HCT116 (cell line): Measurements from ENCODE around the gene NMNAT3. TPM values are rescaled to one million over a fixed set of nuclear protein-coding genes. Genes with fewer than 3 reads are reported as not detected.

Source experiments
- ATAC-seq: fragments of 200-7000 bp; cut with Tn5 transposase; 2 replicates; pipeline ENCODE4 v1.9.1; 2020; ENCODE audit warnings: mild to moderate bottlenecking, moderate library complexity
- BruUV-seq: library from RNA; stranded (reverse); fragments of 400-500 nt; replicated peaks from 2 replicates; lab custom pipeline; 2021; lab: Mats Ljungman, UMichigan
- CTCF ChIA-PET: fragments of 300-600 bp; sonication (Branson Sonifier 250); formaldehyde crosslinking; loops from one replicate; lab custom pipeline; 2021; ENCODE audit warnings: antibody characterized with exemption; lab: Charles Lee
- POLR2A ChIA-PET: fragments of 300-600, 350-600 bp; sonication (Branson Sonifier 250); formaldehyde crosslinking; loops from one replicate; lab custom pipeline; 2021; ENCODE audit warnings: antibody characterized with exemption; lab: Charles Lee
- RAD21 ChIA-PET, 2 experiments: fragments of 300-600 bp; sonication (Branson Sonifier 250); formaldehyde crosslinking; loops; one replicate each; lab custom pipeline; 2023; ENCODE audit warnings: low total read pairs in 2 of 2; ENCODE audit not compliant: uncharacterized antibody in 2 of 2, unreplicated experiment in 2 of 2, low non-redundant PET in 1 of 2; lab: Charles Lee
- DNase-seq: peaks from one replicate; pipeline ENCODE4 v3.0.0-alpha.2; 2010; ENCODE audit warnings: low read depth, low spot score
- H2AFZ ChIP-seq: fragments of 200-600 bp; shearing (Covaris generic), sonication (generic); 2 replicates; pipeline ENCODE4 v1.6.1; 2017; ENCODE audit warnings: low read depth, mixed run types, mixed read lengths, antibody characterized with exemption, low read length; ENCODE audit not compliant: poor library complexity, severe bottlenecking
- H3K27ac ChIP-seq: 2 replicates; pipeline ENCODE4 v1.5.1; 2012; ENCODE audit warnings: low read depth, low read length
- H3K27me3 ChIP-seq: fragments of 200-600 bp; sonication (generic); 2 replicates; pipeline ENCODE4 v1.6.1; 2016; ENCODE audit warnings: mixed run types, low read length, mixed read lengths; ENCODE audit not compliant: insufficient read depth
- H3K36me3 ChIP-seq, 2 experiments: fragments of 200-500 bp in 1 of 2; fragments of 200-600 bp in 1 of 2; sonication (Bioruptor generic) in 1 of 2; sonication (generic) in 1 of 2; 2 replicates each; pipeline versions ENCODE4 v1.5.1 to v1.6.1; 2014 to 2016; ENCODE audit warnings: low read length in 2 of 2, inconsistent platforms in 1 of 2, mixed read lengths in 1 of 2, mixed run types in 1 of 2; ENCODE audit not compliant: insufficient read depth in 2 of 2, control insufficient read depth in 1 of 2
- H3K4me1 ChIP-seq, 2 experiments: fragments of 200-600 bp in 1 of 2; sonication (generic) in 1 of 2; 2 replicates each; pipeline versions ENCODE4 v1.5.1 to v1.6.1; 2012 to 2017; ENCODE audit warnings: low read length in 2 of 2, inconsistent platforms in 1 of 2, mild to moderate bottlenecking in 1 of 2, mixed read lengths in 1 of 2, mixed run types in 1 of 2, moderate library complexity in 1 of 2; ENCODE audit not compliant: insufficient read depth in 2 of 2, control insufficient read depth in 1 of 2
- H3K4me2 ChIP-seq: fragments of 200-600 bp; sonication (generic); 2 replicates; pipeline ENCODE4 v1.6.1; 2017; ENCODE audit warnings: mixed run types, low read length, mixed read lengths
- H3K4me3 ChIP-seq, 2 experiments: fragments of 200-600 bp in 1 of 2; sonication (generic) in 1 of 2; replicated peaks in 1 of 2; 2 replicates each; pipeline ENCODE4 v1.5.1; 2011 to 2016; ENCODE audit warnings: low read length in 2 of 2, control low read depth in 1 of 2, low read depth in 1 of 2, mild to moderate bottlenecking in 1 of 2, mixed read lengths in 1 of 2, mixed run types in 1 of 2
- H3K79me2 ChIP-seq: fragments of 200-600 bp; sonication (generic); 2 replicates; pipeline ENCODE4 v1.6.1; 2017; ENCODE audit warnings: mild to moderate bottlenecking, mixed run types, low read length, moderate library complexity, mixed read lengths; ENCODE audit not compliant: insufficient read depth
- H3K9ac ChIP-seq: fragments of 200-600 bp; sonication (generic); 2 replicates; pipeline ENCODE4 v1.6.1; 2016; ENCODE audit warnings: low read length, mixed read lengths
- H3K9me2 ChIP-seq: fragments of 200-600 bp; sonication (generic), shearing (Covaris generic); 2 replicates; pipeline ENCODE4 v1.6.1; 2017; ENCODE audit warnings: mixed run types, mild to moderate bottlenecking, moderate library complexity; ENCODE audit not compliant: insufficient read depth
- H3K9me3 ChIP-seq, 2 experiments: fragments of 200-500 bp in 1 of 2; fragments of 200-600 bp in 1 of 2; sonication (Bioruptor generic) in 1 of 2; sonication (generic) in 1 of 2; 2 replicates each; pipeline ENCODE4 v1.6.1; 2014 to 2017; ENCODE audit warnings: low read length in 2 of 2, mixed read lengths in 2 of 2, inconsistent platforms in 1 of 2, low read depth in 1 of 2, mild to moderate bottlenecking in 1 of 2, mixed run types in 1 of 2, moderate library complexity in 1 of 2; ENCODE audit not compliant: control insufficient read depth in 1 of 2, insufficient read depth in 1 of 2
- H4K20me1 ChIP-seq: fragments of 200-600 bp; sonication (generic), shearing (Covaris generic); 2 replicates; pipeline ENCODE4 v1.6.1; 2017; ENCODE audit warnings: mixed run types, mild to moderate bottlenecking, moderate library complexity; ENCODE audit not compliant: insufficient read depth
- CEBPB ChIP-seq: IDR thresholded peaks from 2 replicates; pipeline ENCODE4 v1.6.1; 2012; ENCODE audit warnings: low read depth
- EZH2phosphoT487 ChIP-seq: fragments of 200-600 bp; IDR thresholded peaks from 2 replicates; pipeline ENCODE4 v1.6.1; 2018; ENCODE audit warnings: antibody characterized with exemption, borderline replicate concordance
- FOSL1 ChIP-seq: IDR thresholded peaks from 2 replicates; pipeline ENCODE4 v1.6.1; 2012; ENCODE audit warnings: low read depth
- POLR2AphosphoS5 ChIP-seq: IDR thresholded peaks from 2 replicates; pipeline ENCODE4 v1.6.1; 2011; ENCODE audit warnings: mild to moderate bottlenecking, low read depth, low read length, moderate library complexity
- SIN3A ChIP-seq: IDR thresholded peaks from 2 replicates; pipeline ENCODE4 v1.6.1; 2012; ENCODE audit warnings: low read depth
- SP1 ChIP-seq: IDR thresholded peaks from 2 replicates; pipeline ENCODE4 v1.6.1; 2012; ENCODE audit warnings: low read depth
- YY1 ChIP-seq: IDR thresholded peaks from 2 replicates; pipeline ENCODE4 v1.6.1; 2011; ENCODE audit warnings: low read length, low read depth, moderate library complexity, mild to moderate bottlenecking; ENCODE audit not compliant: insufficient replicate concordance; ENCODE audit errors: extremely low read depth
- intact Hi-C: fragments of 100-400 bp; cut with micrococcal nuclease; formaldehyde crosslinking; loops from 2 replicates; pipeline ENCODE4 v1.10.0; 2022
- total RNA-seq: library from RNA; stranded (reverse); gene quantifications from one replicate; pipeline ENCODE4 v1.2.1, GENCODE V29; 2021; ENCODE audit not compliant: unreplicated experiment
- TF ChIP-seq, protein P1 (sequence below): IDR thresholded peaks from 2 replicates; pipeline ENCODE4 v1.6.1; 2012
- TF ChIP-seq, protein P2 (sequence below): IDR thresholded peaks from 2 replicates; pipeline ENCODE4 v1.6.1; 2011; ENCODE audit warnings: mild to moderate bottlenecking, low read length, moderate library complexity; ENCODE audit not compliant: insufficient replicate concordance; ENCODE audit errors: extremely low read depth
- TF ChIP-seq, protein P3 (sequence below), 3 experiments: fragments of 200-600 bp in 1 of 3; sonication (generic) in 1 of 3; IDR thresholded peaks in 2 of 3; conservative IDR thresholded peaks in 1 of 3; 2 replicates each; pipeline ENCODE4 v1.5.1; 2012 to 2017; ENCODE audit warnings: low read depth in 2 of 3, low read length in 2 of 3, antibody characterized with exemption in 1 of 3, borderline replicate concordance in 1 of 3, control low read depth in 1 of 3, mild to moderate bottlenecking in 1 of 3, mixed read lengths in 1 of 3, mixed run types in 1 of 3, moderate library complexity in 1 of 3; ENCODE audit not compliant: insufficient read depth in 1 of 3
- TF ChIP-seq, protein P4 (sequence below): IDR thresholded peaks from 2 replicates; pipeline ENCODE4 v1.6.1; 2012; ENCODE audit warnings: low read depth

NMNAT3 gene
- total RNA-seq, 1 experiment from 2014 or later = 5.7 TPM

DNA sequence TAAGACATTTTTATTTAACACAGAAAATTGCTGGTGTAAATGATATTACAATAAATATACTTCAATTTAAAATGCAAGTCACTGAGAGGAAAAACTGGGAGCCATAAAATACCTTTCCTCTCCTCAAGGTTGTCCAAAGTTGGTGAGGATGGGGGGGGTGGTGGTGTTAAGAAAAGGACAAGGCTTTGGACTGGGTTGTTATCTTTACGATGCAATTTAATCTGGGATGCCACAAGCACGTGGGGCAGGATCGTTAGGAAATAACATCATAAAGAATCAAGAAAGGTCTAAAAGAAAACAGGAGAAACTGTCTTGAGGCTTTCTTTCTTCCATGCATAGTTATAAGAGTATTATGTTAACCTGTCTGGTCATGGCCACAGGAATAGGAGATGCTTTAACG lies 66.9 kb downstream of the NMNAT3 start:
- no peak for ATAC-seq
- TF ChIP-seq POLR2AphosphoS5 (no peak), YY1 (no peak), CEBPB (no peak), EZH2phosphoT487 (no peak), SP1 (no peak), FOSL1 (no peak), SIN3A (no peak)
- TF ChIP-seq, protein P1, sequence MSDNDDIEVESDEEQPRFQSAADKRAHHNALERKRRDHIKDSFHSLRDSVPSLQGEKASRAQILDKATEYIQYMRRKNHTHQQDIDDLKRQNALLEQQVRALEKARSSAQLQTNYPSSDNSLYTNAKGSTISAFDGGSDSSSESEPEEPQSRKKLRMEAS = no peak
- TF ChIP-seq, protein P2, sequence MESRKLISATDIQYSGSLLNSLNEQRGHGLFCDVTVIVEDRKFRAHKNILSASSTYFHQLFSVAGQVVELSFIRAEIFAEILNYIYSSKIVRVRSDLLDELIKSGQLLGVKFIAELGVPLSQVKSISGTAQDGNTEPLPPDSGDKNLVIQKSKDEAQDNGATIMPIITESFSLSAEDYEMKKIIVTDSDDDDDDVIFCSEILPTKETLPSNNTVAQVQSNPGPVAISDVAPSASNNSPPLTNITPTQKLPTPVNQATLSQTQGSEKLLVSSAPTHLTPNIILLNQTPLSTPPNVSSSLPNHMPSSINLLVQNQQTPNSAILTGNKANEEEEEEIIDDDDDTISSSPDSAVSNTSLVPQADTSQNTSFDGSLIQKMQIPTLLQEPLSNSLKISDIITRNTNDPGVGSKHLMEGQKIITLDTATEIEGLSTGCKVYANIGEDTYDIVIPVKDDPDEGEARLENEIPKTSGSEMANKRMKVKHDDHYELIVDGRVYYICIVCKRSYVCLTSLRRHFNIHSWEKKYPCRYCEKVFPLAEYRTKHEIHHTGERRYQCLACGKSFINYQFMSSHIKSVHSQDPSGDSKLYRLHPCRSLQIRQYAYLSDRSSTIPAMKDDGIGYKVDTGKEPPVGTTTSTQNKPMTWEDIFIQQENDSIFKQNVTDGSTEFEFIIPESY = no peak
- TF ChIP-seq, protein P3, sequence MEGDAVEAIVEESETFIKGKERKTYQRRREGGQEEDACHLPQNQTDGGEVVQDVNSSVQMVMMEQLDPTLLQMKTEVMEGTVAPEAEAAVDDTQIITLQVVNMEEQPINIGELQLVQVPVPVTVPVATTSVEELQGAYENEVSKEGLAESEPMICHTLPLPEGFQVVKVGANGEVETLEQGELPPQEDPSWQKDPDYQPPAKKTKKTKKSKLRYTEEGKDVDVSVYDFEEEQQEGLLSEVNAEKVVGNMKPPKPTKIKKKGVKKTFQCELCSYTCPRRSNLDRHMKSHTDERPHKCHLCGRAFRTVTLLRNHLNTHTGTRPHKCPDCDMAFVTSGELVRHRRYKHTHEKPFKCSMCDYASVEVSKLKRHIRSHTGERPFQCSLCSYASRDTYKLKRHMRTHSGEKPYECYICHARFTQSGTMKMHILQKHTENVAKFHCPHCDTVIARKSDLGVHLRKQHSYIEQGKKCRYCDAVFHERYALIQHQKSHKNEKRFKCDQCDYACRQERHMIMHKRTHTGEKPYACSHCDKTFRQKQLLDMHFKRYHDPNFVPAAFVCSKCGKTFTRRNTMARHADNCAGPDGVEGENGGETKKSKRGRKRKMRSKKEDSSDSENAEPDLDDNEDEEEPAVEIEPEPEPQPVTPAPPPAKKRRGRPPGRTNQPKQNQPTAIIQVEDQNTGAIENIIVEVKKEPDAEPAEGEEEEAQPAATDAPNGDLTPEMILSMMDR (IDR thresholded peaks at IDR 0.05 in 2 of 3, conservative IDR thresholded peaks at IDR 0.05 in 1 of 3; ENCODE audit: borderline replicate concordance in 1 of 3, insufficient read depth in 1 of 3, low read depth in 2 of 3, low read length in 2 of 3) = no peak
- TF ChIP-seq, protein P4, sequence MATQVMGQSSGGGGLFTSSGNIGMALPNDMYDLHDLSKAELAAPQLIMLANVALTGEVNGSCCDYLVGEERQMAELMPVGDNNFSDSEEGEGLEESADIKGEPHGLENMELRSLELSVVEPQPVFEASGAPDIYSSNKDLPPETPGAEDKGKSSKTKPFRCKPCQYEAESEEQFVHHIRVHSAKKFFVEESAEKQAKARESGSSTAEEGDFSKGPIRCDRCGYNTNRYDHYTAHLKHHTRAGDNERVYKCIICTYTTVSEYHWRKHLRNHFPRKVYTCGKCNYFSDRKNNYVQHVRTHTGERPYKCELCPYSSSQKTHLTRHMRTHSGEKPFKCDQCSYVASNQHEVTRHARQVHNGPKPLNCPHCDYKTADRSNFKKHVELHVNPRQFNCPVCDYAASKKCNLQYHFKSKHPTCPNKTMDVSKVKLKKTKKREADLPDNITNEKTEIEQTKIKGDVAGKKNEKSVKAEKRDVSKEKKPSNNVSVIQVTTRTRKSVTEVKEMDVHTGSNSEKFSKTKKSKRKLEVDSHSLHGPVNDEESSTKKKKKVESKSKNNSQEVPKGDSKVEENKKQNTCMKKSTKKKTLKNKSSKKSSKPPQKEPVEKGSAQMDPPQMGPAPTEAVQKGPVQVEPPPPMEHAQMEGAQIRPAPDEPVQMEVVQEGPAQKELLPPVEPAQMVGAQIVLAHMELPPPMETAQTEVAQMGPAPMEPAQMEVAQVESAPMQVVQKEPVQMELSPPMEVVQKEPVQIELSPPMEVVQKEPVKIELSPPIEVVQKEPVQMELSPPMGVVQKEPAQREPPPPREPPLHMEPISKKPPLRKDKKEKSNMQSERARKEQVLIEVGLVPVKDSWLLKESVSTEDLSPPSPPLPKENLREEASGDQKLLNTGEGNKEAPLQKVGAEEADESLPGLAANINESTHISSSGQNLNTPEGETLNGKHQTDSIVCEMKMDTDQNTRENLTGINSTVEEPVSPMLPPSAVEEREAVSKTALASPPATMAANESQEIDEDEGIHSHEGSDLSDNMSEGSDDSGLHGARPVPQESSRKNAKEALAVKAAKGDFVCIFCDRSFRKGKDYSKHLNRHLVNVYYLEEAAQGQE = no peak
- TF ChIP-seq, all 23 proteins: peak for 0
- no peak overlapping the region for H3K9ac ChIP-seq
- no peaks in the 10 kb centered on the region for H3K36me3 ChIP-seq
- no peak overlapping the region for H3K27ac ChIP-seq
- intact Hi-C loops = no loop called here
- ChIA-PET RAD21 (no interaction called here), POLR2A (no interaction called here), CTCF (no interaction called here)
- no peaks in the 10 kb centered on the region for H3K9me2 ChIP-seq
- no peak overlapping the region for H3K4me2 ChIP-seq
- H2AFZ ChIP-seq = no peak overlapping the region
- no peaks in the 10 kb centered on the region for H4K20me1 ChIP-seq
- DNase-seq = no peak
- no peak overlapping the region for H3K4me3 ChIP-seq
- no TSS peak for BruUV-seq
- H3K79me2 ChIP-seq = no peaks in the 10 kb centered on the region
- H3K4me1 ChIP-seq = no peaks in the 10 kb centered on the region
- H3K9me3 ChIP-seq = no peaks in the 10 kb centered on the region
- H3K27me3 ChIP-seq = no peaks in the 10 kb centered on the region
